AG09309 (cell line): ENCODE results near the gene NFIB.

ENCODE experiments used
- DNase-seq: peaks from one replicate; pipeline ENCODE4 v3.0.0-alpha.2; 2010; ENCODE audit warnings: low read depth
- H3K4me3 ChIP-seq: 2 replicates; pipeline ENCODE4 v1.5.1; 2011; ENCODE audit warnings: mild to moderate bottlenecking, low read depth, low read length, moderate library complexity; ENCODE audit not compliant: control insufficient read depth
- TF ChIP-seq, protein P1 (sequence below): IDR thresholded peaks from 2 replicates; pipeline ENCODE4 v1.5.1; 2011; ENCODE audit warnings: mild to moderate bottlenecking, low read depth, low read length, inconsistent platforms; ENCODE audit not compliant: insufficient read depth, control insufficient read depth; ENCODE audit errors: missing control alignments

NFIB gene

DNA sequence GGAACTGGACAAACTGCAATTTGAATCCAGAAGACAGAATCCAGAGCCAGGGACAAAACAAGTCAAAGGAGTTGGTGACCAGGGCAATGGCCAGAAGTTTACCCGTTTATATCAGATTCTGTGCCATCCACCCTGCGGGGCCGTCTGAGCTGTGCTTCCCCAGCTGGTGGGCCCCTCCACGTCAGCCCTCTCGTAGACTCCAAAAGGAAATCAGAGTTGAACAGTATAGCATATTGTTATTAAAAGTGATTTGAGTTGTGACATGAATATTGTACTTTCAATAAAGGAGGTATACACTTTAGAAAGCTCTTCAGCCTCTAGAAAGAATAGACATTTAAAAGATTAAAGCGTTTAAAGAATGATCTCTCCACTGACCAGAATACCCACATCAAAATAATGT lies 102.4 kb downstream of the NFIB start:
- TF ChIP-seq, protein P1, sequence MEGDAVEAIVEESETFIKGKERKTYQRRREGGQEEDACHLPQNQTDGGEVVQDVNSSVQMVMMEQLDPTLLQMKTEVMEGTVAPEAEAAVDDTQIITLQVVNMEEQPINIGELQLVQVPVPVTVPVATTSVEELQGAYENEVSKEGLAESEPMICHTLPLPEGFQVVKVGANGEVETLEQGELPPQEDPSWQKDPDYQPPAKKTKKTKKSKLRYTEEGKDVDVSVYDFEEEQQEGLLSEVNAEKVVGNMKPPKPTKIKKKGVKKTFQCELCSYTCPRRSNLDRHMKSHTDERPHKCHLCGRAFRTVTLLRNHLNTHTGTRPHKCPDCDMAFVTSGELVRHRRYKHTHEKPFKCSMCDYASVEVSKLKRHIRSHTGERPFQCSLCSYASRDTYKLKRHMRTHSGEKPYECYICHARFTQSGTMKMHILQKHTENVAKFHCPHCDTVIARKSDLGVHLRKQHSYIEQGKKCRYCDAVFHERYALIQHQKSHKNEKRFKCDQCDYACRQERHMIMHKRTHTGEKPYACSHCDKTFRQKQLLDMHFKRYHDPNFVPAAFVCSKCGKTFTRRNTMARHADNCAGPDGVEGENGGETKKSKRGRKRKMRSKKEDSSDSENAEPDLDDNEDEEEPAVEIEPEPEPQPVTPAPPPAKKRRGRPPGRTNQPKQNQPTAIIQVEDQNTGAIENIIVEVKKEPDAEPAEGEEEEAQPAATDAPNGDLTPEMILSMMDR, result no peak
- DNase-seq, result no peak
- no peak overlapping the region for H3K4me3 ChIP-seq

DNA sequence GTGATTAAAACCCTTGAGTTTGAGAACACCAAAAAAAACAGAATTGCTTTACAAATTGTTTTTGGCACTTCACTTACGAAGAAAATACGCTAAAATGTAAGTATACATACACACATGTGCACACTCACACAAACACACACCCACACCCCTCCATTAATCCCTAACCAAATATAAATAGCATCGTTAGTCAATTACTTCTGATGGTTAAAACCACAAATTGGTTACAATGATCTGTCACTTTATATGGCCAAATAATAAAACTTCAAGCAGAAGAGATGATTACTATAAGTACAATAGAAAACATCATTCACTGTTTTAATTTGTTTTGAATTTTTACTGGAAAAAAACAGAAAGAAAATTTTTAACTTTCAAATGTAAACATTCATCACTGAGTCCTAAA lies 103.5 kb downstream of the NFIB start:
- H3K4me3 ChIP-seq, result no peak overlapping the region
- no peak for DNase-seq
- TF ChIP-seq, protein P1, result no peak

DNA sequence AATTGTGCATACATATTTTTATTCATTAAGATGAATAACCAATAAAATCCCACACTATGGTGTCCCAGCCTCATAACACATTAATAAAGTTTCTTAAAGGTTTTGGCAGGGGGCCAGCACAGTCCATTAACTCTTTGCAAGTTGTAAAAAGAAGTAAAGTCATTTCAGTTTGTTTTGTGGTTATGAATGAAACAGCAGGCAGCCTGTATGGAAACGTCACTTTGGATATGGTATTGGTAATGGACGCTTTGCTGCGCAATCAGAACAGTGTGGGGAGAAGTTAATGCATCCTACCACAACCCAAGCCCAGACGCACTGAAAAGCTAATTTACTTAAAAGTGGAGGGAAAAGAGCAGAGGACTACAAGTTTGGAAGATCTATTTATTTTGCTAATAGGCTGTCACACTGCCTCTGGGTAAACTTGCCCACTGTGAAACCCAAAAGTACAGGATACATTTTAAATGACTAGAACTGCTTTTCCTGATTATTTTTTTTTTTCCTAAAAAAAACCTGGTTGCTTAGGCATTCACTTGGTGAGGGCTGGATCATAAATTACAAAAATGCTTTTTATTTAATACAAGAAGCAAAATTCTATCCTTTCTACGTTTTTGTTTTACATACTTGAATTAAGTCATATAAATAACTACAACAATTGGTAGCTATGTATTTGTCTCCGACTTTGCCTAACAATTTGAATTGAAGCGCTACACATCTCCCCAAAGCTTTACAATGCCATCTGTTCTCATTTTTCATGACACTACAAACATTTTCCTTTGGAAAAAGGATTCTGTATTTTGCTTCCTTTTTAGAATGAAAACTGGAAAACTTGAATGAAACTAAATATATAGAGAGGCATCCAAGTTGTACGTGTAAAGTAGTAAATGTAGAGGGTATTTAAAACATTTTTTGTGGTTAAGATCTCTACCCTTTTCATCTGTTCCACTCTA lies 104.3 kb downstream of the NFIB start:
- no peak for DNase-seq
- TF ChIP-seq, protein P1, result no peak
- H3K4me3 ChIP-seq, result no peak overlapping the region

DNA sequence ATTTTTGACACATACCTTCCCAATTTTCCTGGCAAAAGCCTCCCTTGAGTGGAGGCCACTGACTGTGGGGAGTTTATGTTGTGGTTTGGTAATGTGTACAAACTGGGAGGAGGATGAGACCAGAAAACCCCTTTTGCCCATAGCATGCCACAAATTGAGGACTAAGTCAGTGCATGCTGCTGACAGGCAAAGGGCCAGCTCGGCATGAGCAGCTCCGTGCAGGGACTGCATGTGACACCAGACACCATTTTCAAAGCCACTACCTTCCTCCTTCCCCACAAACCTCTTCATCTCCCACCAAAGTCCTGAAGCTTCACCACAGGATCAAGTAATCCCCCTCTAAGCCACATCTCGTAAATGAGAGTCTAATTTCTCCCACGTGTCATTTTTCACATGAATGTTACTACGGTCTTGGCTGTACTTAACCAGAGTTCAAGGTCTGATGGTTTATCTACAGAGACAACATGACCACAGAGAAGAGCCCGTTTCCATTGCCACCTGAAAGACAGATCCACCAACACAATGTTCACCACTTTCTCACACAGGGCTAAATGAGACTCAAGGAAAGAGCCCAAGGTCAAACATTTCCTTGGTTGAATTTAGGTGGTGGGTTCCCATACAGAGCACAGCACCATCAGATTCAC lies 106.5 kb downstream of the NFIB start:
- TF ChIP-seq, protein P1, result no peak
- no peak overlapping the region for H3K4me3 ChIP-seq
- no peak for DNase-seq

DNA sequence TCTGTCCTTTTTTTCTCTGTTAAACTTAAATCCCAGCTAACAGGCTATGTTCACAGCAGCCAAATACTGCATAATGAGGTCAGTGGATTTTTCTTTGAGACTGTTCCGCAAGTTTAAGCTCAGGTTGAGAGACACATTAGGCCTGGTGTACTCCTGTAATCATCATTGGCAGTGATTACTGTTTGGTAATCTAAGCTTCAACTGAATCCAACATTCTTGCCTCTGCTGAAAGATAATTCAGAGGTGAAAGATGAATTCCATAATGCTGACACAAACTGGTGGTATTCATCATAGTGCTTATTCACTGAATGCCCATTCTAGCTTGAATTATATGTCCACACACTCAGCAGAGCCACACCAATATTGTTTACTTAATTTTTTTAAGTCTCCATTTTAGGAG lies 108.5 kb downstream of the NFIB start:
- DNase-seq, result no peak
- TF ChIP-seq, protein P1, result no peak
- H3K4me3 ChIP-seq, result no peak overlapping the region

DNA sequence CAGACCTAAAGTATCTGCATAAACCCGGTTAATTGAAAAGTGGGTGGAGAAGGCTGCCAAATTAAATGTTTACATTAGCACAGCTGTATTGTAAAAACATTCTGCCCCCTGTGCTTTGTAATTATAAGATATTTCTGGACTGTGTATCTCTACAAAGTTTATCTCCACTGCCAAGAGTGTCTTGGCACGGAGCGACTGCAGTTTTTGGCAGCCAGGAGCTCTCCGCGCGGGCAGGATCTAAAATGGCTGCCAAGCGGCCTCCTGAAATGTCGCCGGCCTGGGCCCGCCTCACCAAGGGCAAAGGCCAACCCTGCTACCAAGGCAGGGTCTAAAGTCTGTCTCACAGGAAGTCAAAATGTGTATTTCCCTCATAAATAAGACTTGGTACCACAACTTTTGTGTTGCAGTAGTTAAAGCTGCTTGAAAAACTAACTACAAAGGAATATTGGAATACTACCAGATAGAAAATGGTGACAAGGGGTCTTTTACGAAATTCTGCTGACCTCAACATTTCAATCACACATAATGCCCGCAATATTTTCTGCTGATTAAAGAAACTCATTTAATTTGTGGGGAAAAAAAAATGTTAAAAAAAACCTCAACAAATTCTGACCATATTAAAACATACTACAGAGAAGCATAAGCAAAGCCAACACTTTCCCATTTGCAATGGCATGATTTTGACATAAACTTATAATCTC lies 110.4 kb downstream of the NFIB start:
- TF ChIP-seq, protein P1, result no peak
- no peak overlapping the region for H3K4me3 ChIP-seq
- DNase-seq, result no peak
